Measurements from ENCODE around the gene RIMBP3C. TPM values are rescaled to one million over a fixed set of nuclear protein-coding genes. Genes with fewer than 3 reads are reported as not detected.
"Not testable (repeated sequence)": the region's sequence is repeated elsewhere in the genome, so short reads cannot be mapped to it uniquely, and the experiment has no call there.

The RIMBP3C gene
- total RNA-seq, 1 donor from 2014 or later, result 0.29 TPM

DNA sequence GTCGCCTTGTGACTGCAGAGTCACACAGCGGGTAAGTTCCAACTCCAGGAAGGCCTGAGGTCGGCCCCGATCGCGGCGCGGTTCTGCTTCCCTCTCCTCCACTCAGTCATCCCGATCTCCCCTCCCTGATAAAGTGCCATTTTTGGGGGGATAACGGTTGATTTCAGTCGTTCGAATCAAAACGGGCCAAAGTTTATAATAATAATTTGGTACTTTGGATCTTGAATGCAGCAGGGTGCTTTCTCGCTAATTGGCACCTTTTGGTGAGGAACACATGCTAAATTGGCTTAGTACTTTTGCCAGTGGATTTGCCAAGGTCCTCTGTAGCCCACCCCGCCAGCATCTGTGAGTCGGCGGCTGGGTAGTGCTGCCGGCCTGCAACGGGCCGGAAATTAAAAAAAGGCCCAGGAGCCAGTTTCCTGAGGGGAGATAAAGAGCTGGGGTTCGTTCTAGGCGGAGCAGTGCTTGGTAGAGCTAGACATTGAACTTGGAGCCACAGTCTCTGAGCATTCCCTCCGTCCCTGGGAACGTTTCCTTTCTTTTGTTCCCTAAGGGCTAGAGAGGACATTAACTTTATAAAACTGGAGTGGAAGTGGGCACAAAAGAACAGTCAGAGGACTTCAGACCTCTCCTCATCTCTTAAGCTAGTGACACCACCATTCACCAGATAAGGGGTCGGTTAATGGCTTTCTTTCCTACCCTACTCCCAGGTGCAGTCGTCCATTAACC, 17.2 kb upstream of the RIMBP3C start:
- no peak for DNase-seq (ENCODE audit: low read depth)
- H3K36me3 ChIP-seq (ENCODE audit: control insufficient read depth, insufficient read depth, low read length), result no peaks in the 10 kb centered on the region
- no peaks in the 10 kb centered on the region for H3K27me3 ChIP-seq (ENCODE audit: control insufficient read depth, insufficient read depth, low read length)
- no peak for TF ChIP-seq CTCF (IDR thresholded peaks at IDR 0.05; ENCODE audit: insufficient read depth, low read length, poor library complexity, severe bottlenecking)
- peak overlapping the region; percentile 81 for H3K4me3 ChIP-seq (ENCODE audit: low read depth, low read length)

- DNase-seq (ENCODE audit: low read depth), result no peak
- peak within 1 kb of the TSS; percentile 81 for H3K4me3 ChIP-seq (ENCODE audit: low read depth, low read length)
- no peak for TF ChIP-seq CTCF (IDR thresholded peaks at IDR 0.05; ENCODE audit: insufficient read depth, low read length, poor library complexity, severe bottlenecking)
- no peaks in the 10 kb centered on the region for H3K36me3 ChIP-seq (ENCODE audit: control insufficient read depth, insufficient read depth, low read length)
- no peaks in the 10 kb centered on the region for H3K27me3 ChIP-seq (ENCODE audit: control insufficient read depth, insufficient read depth, low read length)
These were observed 16.4 kb upstream of the RIMBP3C start, which contains the start of gene UBE2L3 for GRCh38 chr22:21567456-21568346. TSS of gene UBE2L3 (plus strand) at chr22:21567714. CDS start at chr22:21567745, 31 bp downstream.

DNA sequence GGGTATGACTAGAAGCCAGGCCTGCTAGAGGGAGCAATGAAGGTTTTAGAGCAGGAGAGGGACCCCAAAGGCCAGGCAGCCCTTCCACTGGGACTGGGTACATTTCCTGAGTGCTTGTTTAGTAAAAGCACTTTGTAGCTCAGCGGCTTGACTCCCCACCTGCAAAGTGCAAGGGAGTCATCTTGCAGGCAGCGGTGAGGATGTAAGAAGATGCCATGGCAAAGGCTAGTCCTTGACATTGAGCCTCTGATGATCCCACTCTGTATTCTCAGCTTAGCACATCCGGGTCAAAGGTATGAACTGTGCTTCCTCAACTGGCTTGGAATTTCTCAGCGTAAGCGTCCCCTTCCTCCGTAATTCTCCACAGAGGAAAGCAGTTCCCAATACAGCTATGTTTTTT, 13.2 kb upstream of the RIMBP3C start:
- no peak overlapping the region for H3K4me3 ChIP-seq (ENCODE audit: low read depth, low read length)
- H3K27me3 ChIP-seq (ENCODE audit: control insufficient read depth, insufficient read depth, low read length), result no peaks in the 10 kb centered on the region
- DNase-seq (ENCODE audit: low read depth), result no peak
- H3K36me3 ChIP-seq (ENCODE audit: control insufficient read depth, insufficient read depth, low read length), result no peaks in the 10 kb centered on the region
- TF ChIP-seq CTCF (IDR thresholded peaks at IDR 0.05; ENCODE audit: insufficient read depth, low read length, poor library complexity, severe bottlenecking), result no peak

- DNase-seq (ENCODE audit: low read depth), result no peak
- no peak overlapping the region for H3K4me3 ChIP-seq (ENCODE audit: low read depth, low read length)
- no peaks in the 10 kb centered on the region for H3K27me3 ChIP-seq (ENCODE audit: control insufficient read depth, insufficient read depth, low read length)
- TF ChIP-seq CTCF (IDR thresholded peaks at IDR 0.05; ENCODE audit: insufficient read depth, low read length, poor library complexity, severe bottlenecking), result no peak
- no peaks in the 10 kb centered on the region for H3K36me3 ChIP-seq (ENCODE audit: control insufficient read depth, insufficient read depth, low read length)
These were observed 12.7 kb upstream of the RIMBP3C start for GRCh38 chr22:21563912-21564311.

DNA sequence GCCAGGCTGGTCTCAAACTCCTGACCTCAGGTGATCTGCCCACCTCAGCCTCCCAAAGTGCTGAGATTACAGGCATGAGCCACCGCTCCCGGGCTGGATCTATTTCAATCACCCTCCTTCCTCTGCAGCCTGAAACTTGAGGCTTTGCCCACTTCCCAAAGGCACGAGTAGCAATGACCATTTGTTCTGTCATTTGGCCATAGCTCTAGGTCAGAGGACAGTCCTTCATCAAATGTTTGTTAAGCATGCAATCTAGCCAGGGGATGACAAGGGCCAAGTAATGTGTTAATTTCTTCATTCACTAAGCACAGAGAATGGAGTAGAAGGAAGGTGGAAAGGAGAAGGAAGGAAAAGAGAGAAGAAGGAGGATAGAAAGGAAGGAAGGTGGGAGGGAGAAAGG, 9.4 kb upstream of the RIMBP3C start:
- not testable (repeated sequence) for H3K27me3 ChIP-seq (ENCODE audit: control insufficient read depth, insufficient read depth, low read length); H3K36me3 ChIP-seq (ENCODE audit: control insufficient read depth, insufficient read depth, low read length); DNase-seq (ENCODE audit: low read depth); H3K4me3 ChIP-seq (ENCODE audit: low read depth, low read length)

GRCh38 chr22:21559345-21560125, 8.3 kb upstream of the RIMBP3C start:
- H3K27me3 ChIP-seq (ENCODE audit: control insufficient read depth, insufficient read depth, low read length); H3K4me3 ChIP-seq (ENCODE audit: low read depth, low read length); DNase-seq (ENCODE audit: low read depth); H3K36me3 ChIP-seq (ENCODE audit: control insufficient read depth, insufficient read depth, low read length): not testable (repeated sequence)

DNA sequence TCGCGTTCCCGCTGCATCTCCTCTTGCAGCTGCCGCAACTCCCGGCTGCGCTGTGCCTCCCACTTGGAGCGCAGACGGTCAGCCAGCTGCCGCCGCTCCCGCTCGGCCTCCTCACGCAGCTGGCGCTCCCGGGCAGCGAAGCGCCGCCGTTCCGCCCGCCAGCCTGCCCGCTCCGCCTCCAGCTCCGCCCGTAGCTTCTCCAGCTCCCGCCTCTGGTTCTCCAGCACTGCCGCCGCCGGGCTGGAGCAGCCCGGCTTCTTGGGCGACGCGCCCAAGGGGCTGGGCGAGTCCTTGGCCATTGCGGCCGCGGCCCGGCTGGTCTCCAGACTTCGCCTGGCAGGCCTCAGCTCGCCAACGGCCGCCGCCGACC, 598 bp downstream of the RIMBP3C start:
- not testable (repeated sequence) for H3K4me3 ChIP-seq (ENCODE audit: low read depth, low read length); DNase-seq (ENCODE audit: low read depth); H3K27me3 ChIP-seq (ENCODE audit: control insufficient read depth, insufficient read depth, low read length); H3K36me3 ChIP-seq (ENCODE audit: control insufficient read depth, insufficient read depth, low read length)

- H3K27me3 ChIP-seq (ENCODE audit: control insufficient read depth, insufficient read depth, low read length); DNase-seq (ENCODE audit: low read depth); H3K4me3 ChIP-seq (ENCODE audit: low read depth, low read length); H3K36me3 ChIP-seq (ENCODE audit: control insufficient read depth, insufficient read depth, low read length): not testable (repeated sequence)
These were observed 1.1 kb downstream of the RIMBP3C start for GRCh38 chr22:21550008-21550677.

DNA sequence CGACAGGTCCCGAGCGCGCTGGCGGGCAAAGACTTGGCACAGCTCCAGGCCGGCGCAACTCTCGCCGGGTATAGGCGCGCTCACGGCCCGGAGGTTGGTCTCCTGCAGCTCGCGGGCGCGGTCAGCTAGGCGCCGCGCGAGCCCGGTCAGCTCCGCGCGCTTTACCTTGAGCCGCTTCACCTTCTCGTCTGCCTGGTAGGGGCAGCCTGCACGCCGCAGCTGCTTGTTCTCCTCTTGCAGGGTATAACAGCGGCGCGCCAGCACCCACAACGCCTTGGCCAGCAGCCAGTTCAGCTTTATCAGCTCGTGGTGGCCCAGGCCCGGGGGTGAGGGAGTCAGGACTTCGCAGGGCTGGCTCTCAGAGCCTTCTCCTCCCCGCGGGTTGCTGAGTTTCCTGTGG, 1.7 kb downstream of the RIMBP3C start:
- H3K27me3 ChIP-seq (ENCODE audit: control insufficient read depth, insufficient read depth, low read length); DNase-seq (ENCODE audit: low read depth); H3K4me3 ChIP-seq (ENCODE audit: low read depth, low read length); H3K36me3 ChIP-seq (ENCODE audit: control insufficient read depth, insufficient read depth, low read length): not testable (repeated sequence)

Measured in kidney epithelial cell (primary cell).